H1 (cell line): ENCODE measurements around the gene CYP11A1. TPM values are rescaled to one million over a fixed set of nuclear protein-coding genes. Genes with fewer than 3 reads are reported as not detected.

ENCODE experiments used
- KDM5A ChIP-seq: fragments of 200-600 bp; IDR thresholded peaks from 2 replicates; pipeline ENCODE4 v1.7.1; 2012; ENCODE audit warnings: mild to moderate bottlenecking, low read length, inconsistent platforms, mixed read lengths
- SAP30 ChIP-seq: fragments of 300-600 bp; sonication (generic); IDR thresholded peaks from 2 replicates; pipeline ENCODE4 v1.7.1; 2012; ENCODE audit warnings: low read length, moderate library complexity, mild to moderate bottlenecking, inconsistent platforms; ENCODE audit not compliant: insufficient read depth, insufficient replicate concordance
- USF2 ChIP-seq: IDR thresholded peaks from 2 replicates; pipeline ENCODE4 v1.6.1; 2011; ENCODE audit warnings: low read length, improper control_type of control experiment
- polyA plus RNA-seq, 7 experiments: library from polyadenylated mRNA; depleted of rRNA in 3 of 7; stranded (reverse) in 5 of 7; unstranded in 2 of 7; fragments of >200 nt in 5 of 7; fragments of 200-250 nt in 2 of 7; gene quantifications; 1 replicate in 5 of 7; 2 replicates in 1 of 7; 4 replicates in 1 of 7; pipeline versions ENCODE4 v1.2.1 to v1.2.3, GENCODE V29; 2011 to 2013; ENCODE audit warnings: missing spikeins in 2 of 7, mixed read lengths in 2 of 7
- total RNA-seq: library from RNA; stranded (reverse); fragmentation: NEBNext Ultra II Directional; extraction: Animal tissue kit (Norgen Biotek cat#: 25700); gene quantifications from 2 replicates; pipeline ENCODE4 v1.2.1, GENCODE V29; 2021

The CYP11A1 gene
- total and polyA plus RNA-seq, 2 of the 8 experiments (the other 6 are each of a cell fraction or from before 2014, with no cell fraction given) = 1.9 to 7.2 TPM

DNA sequence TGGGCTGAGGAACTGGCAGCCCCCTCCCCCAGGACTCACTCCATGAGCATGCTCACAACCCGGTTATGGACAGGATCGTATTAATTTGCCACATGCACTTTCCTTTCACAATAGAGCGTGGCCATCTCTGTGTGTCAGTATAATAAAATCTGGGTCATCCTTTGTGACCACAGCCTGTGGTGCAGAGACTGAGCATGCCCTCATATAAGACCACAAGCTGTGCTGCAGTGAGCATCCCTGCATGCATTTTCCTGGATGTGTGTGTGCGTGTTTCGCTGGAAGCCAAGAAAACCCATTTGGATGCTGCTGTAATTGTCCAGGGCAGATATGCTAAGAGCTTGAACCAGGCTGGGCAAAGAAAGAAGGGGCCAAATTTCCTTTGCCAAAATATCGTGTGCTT is 39.7 kb downstream of the CYP11A1 start (continued):
- no peak for TF ChIP-seq SAP30
- no peak for TF ChIP-seq KDM5A
- no peak for TF ChIP-seq USF2
